Panc1 (cell line): ENCODE results near the gene HPDL. TPM values are rescaled to one million over a fixed set of nuclear protein-coding genes. Genes with fewer than 3 reads are reported as not detected.
A peak's percentile ranks its signal among the peaks of the same experiment; 100 is the strongest.

ENCODE experiments used
- ATAC-seq: fragments of 200-7000 bp; cut with Tn5 transposase; 2 replicates; pipeline ENCODE4 v1.9.1; 2020; ENCODE audit warnings: mild to moderate bottlenecking, moderate library complexity
- BruUV-seq: library from RNA; stranded (reverse); fragments of 400-500 nt; replicated peaks from 2 replicates; lab custom pipeline; 2021; lab: Mats Ljungman, UMichigan
- CTCF ChIA-PET: fragments of 300-600 bp; sonication (Branson Sonifier 250); formaldehyde crosslinking; loops from one replicate; lab custom pipeline; 2022; ENCODE audit warnings: antibody characterized with exemption; lab: Charles Lee
- POLR2A ChIA-PET: fragments of 300-600 bp; sonication (Branson Sonifier 250); formaldehyde crosslinking; loops from one replicate; lab custom pipeline; 2022; ENCODE audit warnings: antibody characterized with exemption; lab: Charles Lee
- DNase-seq: peaks from one replicate; pipeline ENCODE4 v3.0.0-alpha.2; 2010; ENCODE audit warnings: low read depth, low spot score
- H3K27ac ChIP-seq: 2 replicates; pipeline ENCODE4 v1.5.1; 2011; ENCODE audit warnings: mild to moderate bottlenecking, low read length, inconsistent platforms
- H3K27me3 ChIP-seq: fragments of 200-500 bp; sonication (Bioruptor generic); 2 replicates; pipeline ENCODE4 v1.6.0; 2014; ENCODE audit warnings: low read length, inconsistent platforms; ENCODE audit not compliant: control insufficient read depth, insufficient read depth
- H3K36me3 ChIP-seq: fragments of 200-500 bp; sonication (Bioruptor generic); 2 replicates; pipeline ENCODE4 v1.5.1; 2014; ENCODE audit warnings: inconsistent platforms, mild to moderate bottlenecking, low read length, moderate library complexity; ENCODE audit not compliant: control insufficient read depth, insufficient read depth
- H3K4me1 ChIP-seq: 2 replicates; pipeline ENCODE4 v1.5.1; 2011; ENCODE audit warnings: inconsistent platforms, mild to moderate bottlenecking, low read length, moderate library complexity; ENCODE audit not compliant: control insufficient read depth, insufficient read depth
- H3K4me3 ChIP-seq, 2 experiments: 2 replicates each; pipeline ENCODE4 v1.5.1; 2011 to 2012; ENCODE audit warnings: low read depth in 2 of 2, low read length in 2 of 2, mild to moderate bottlenecking in 2 of 2, inconsistent platforms in 1 of 2, moderate library complexity in 1 of 2
- H3K9me3 ChIP-seq: fragments of 200-500 bp; sonication (Bioruptor generic); 2 replicates; pipeline ENCODE4 v1.5.1; 2014; ENCODE audit warnings: low read depth, mild to moderate bottlenecking, inconsistent platforms, low read length, moderate library complexity; ENCODE audit not compliant: control insufficient read depth, insufficient read depth
- POLR2AphosphoS5 ChIP-seq: IDR thresholded peaks from 2 replicates; pipeline ENCODE4 v1.6.1; 2012; ENCODE audit warnings: mild to moderate bottlenecking, low read depth, low read length, moderate library complexity
- REST ChIP-seq, 2 experiments: IDR thresholded peaks; 2 replicates each; pipeline ENCODE4 v1.6.1; 2011 to 2012; ENCODE audit warnings: low read depth in 2 of 2, control low read depth in 1 of 2, low read length in 1 of 2, mild to moderate bottlenecking in 1 of 2, moderate library complexity in 1 of 2; ENCODE audit not compliant: insufficient read depth in 1 of 2
- SIN3A ChIP-seq: IDR thresholded peaks from 2 replicates; pipeline ENCODE4 v1.6.1; 2012; ENCODE audit warnings: low read depth, mild to moderate bottlenecking, low read length, moderate library complexity, borderline replicate concordance; ENCODE audit not compliant: insufficient read depth
- TCF7L2 ChIP-seq: IDR thresholded peaks from 2 replicates; pipeline ENCODE4 v1.6.1; 2011; ENCODE audit warnings: mild to moderate bottlenecking, low read depth, low read length, inconsistent platforms
- in situ Hi-C: cut with HindIII; loops from 2 replicates; pipeline ENCODE4 v1.10.0; 2016; ENCODE audit warnings: low sequenced_read_pairs, low pct_unique_long_range_greater_than_20kb
- intact Hi-C: fragments of 100-400 bp; cut with micrococcal nuclease; formaldehyde crosslinking; loops from one replicate; pipeline ENCODE4 v1.10.0; 2022; ENCODE audit not compliant: unreplicated experiment
- total RNA-seq: library from RNA; stranded (reverse); gene quantifications from one replicate; pipeline ENCODE4 v1.2.1, GENCODE V29; 2021; ENCODE audit not compliant: unreplicated experiment
- TF ChIP-seq, protein P1 (sequence below): fragments of 450-650 bp; IDR thresholded peaks from 2 replicates; pipeline ENCODE4 v1.5.1; 2017; ENCODE audit warnings: mild to moderate bottlenecking

Gene HPDL
- total RNA-seq, 1 experiment from 2014 or later = 1.9 TPM

GRCh38 chr1:45329445-45329844, 2.8 kb downstream of the HPDL start:
- H3K9me3 ChIP-seq = no peaks in the 10 kb centered on the region
- in situ Hi-C loops (no loop called here), intact Hi-C loops (no loop called here)
- no peak overlapping the region for H3K27ac ChIP-seq
- H3K27me3 ChIP-seq = no peaks in the 10 kb centered on the region
- H3K4me1 ChIP-seq = peaks cover 19% of the 10 kb centered on the region
- ATAC-seq = peak; percentile 20; the same call in 1 of the 2 replicates
- ChIA-PET CTCF (no interaction called here), POLR2A (no interaction called here)
- no TSS peak for BruUV-seq
- H3K4me3 ChIP-seq = no peak overlapping the region
- DNase-seq = no peak
- no peaks in the 10 kb centered on the region for H3K36me3 ChIP-seq
- TF ChIP-seq REST (IDR thresholded peaks at IDR 0.05; ENCODE audit: insufficient read depth in 1 of 2, low read depth in 2 of 2, low read length in 1 of 2) = no peak
- no peak for TF ChIP-seq POLR2AphosphoS5
- TF ChIP-seq TCF7L2 = no peak
- no peak for TF ChIP-seq SIN3A
- TF ChIP-seq, protein P1, sequence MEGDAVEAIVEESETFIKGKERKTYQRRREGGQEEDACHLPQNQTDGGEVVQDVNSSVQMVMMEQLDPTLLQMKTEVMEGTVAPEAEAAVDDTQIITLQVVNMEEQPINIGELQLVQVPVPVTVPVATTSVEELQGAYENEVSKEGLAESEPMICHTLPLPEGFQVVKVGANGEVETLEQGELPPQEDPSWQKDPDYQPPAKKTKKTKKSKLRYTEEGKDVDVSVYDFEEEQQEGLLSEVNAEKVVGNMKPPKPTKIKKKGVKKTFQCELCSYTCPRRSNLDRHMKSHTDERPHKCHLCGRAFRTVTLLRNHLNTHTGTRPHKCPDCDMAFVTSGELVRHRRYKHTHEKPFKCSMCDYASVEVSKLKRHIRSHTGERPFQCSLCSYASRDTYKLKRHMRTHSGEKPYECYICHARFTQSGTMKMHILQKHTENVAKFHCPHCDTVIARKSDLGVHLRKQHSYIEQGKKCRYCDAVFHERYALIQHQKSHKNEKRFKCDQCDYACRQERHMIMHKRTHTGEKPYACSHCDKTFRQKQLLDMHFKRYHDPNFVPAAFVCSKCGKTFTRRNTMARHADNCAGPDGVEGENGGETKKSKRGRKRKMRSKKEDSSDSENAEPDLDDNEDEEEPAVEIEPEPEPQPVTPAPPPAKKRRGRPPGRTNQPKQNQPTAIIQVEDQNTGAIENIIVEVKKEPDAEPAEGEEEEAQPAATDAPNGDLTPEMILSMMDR = no peak

DNA sequence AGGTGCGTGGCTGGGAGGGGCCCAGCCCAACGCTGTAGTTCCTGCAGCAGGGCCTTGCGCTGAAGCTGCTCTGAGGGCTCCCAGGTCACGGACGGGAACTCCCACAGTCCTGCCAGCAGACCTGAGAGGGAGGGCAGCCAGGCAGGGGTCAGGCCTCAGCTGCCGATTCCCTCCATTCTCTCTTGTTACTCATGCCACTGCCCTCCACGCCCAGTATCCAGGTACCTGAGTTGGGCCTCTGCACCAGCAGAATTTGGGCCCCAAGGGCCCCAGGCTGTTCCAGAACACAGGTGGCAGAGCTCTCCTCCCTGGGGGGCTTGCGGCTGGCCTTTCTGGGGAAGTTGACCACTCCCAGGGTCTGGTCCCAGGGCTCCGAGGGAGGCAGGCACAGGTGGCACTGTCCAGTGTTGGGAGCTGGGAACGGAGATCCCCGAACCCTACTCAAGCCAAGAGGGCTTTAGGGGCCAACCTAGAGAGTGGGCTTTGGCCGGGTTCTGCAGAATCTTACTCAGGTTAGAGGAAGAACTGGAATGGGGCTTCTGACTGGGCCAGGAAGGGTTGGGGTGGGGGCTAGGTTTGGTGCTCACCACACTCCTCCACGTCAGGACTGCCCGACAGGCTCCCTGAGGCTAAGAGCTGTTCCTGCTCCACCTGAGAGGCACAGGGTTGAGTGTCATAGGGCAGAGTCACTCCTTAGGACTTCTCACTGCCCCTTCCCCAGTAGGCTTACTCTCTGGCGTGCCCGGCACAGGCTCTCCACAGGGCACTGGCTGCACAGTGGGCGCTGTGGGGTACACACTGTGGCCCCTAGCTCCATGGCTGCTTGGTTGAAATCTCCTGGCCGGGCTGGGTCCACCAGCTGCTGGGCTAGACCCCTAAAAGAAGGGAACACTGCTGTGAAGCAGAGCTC, 5.0 kb downstream of the HPDL start:
- Histone ChIP-seq H3K27ac (no peak overlapping the region), H3K36me3 (no peaks in the 10 kb centered on the region), H3K27me3 (no peaks in the 10 kb centered on the region), H3K9me3 (no peaks in the 10 kb centered on the region), H3K4me1 (peaks cover 14% of the 10 kb centered on the region), H3K4me3 (no peak overlapping the region)
- CTCF ChIA-PET = no interaction called here
- ATAC-seq (no peak), DNase-seq (no peak)
- TF ChIP-seq, protein P1 = no peak
- TF ChIP-seq REST (IDR thresholded peaks at IDR 0.05; ENCODE audit: insufficient read depth in 1 of 2, low read depth in 2 of 2, low read length in 1 of 2) = no peak
- TF ChIP-seq SIN3A = no peak
- TF ChIP-seq POLR2AphosphoS5 = no peak
- TF ChIP-seq TCF7L2 = no peak
- POLR2A ChIA-PET = no interaction called here
- in situ Hi-C loops (no loop called here), intact Hi-C loops (no loop called here)
- no TSS peak for BruUV-seq
